WERI-Rb-1 (cell line): ENCODE measurements around the gene SHOX.

Experiments used
- DNase-seq: peaks from one replicate; pipeline ENCODE4 v3.0.0-alpha.2; 2020
- H3K27ac ChIP-seq: fragments of 250-450 bp; sonication (Bioruptor Pico); 2 replicates; pipeline ENCODE4 v1.5.1; 2020; ENCODE audit warnings: mild to moderate bottlenecking, moderate library complexity
- H3K27me3 ChIP-seq: fragments of 250-450 bp; sonication (Bioruptor Pico); 2 replicates; pipeline ENCODE4 v1.5.1; 2021; ENCODE audit warnings: mild to moderate bottlenecking, low read depth, moderate library complexity; ENCODE audit not compliant: insufficient read depth, severe bottlenecking
- H3K36me3 ChIP-seq: fragments of 250-450 bp; sonication (Bioruptor Pico); 2 replicates; pipeline ENCODE4 v1.5.1; 2020; ENCODE audit warnings: mild to moderate bottlenecking, moderate library complexity
- H3K4me3 ChIP-seq: 2 replicates; pipeline ENCODE4 v1.5.1; 2011; ENCODE audit warnings: low read depth, mild to moderate bottlenecking, control low read depth, low read length
- H3K9me3 ChIP-seq: fragments of 250-450 bp; sonication (Bioruptor Pico); 2 replicates; pipeline ENCODE4 v1.5.1; 2021; ENCODE audit warnings: mild to moderate bottlenecking, moderate library complexity; ENCODE audit not compliant: severe bottlenecking
- TF ChIP-seq, protein P1 (sequence below): IDR thresholded peaks from 2 replicates; pipeline ENCODE4 v1.5.1; 2011; ENCODE audit warnings: low read depth, mild to moderate bottlenecking, control low read depth, inconsistent platforms, low read length

Gene SHOX

DNA sequence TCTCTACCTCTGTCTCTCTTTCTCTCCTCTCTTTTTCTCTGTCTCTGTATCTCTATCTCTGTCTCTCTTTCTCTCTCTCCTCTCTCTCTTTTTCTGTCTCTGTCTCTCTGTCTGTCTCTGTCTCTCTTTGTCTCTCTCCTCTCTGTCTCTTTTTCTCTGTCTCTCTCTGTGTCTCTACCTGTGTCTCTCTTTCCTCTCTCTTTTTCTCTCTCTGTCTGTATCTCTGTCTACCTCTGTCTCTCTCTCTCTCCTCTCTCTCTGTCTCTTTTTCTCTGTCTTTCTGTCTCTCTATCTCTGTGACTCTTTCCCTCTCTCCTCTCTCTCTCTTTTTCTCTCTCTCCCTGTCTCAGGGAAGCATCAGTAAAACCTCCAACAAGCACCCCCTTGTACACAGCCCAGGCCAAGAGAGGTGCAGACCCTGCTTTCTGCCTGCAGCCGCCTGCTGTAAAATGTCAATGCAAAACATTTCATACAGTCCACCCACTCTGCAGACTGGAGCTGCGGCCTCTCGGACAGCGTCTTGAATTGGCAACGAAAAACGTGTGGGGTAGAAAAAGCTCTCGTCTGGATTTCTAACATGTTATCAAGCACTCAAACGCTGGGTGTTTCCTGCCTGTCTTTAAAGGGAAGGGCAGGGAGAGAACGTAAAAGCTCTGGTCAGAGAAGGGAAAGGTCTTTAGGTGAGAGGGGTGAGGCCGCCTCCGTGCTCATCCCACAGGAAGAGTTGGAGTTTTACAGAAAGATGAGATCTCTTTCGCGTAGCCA is 3.7 kb upstream of the SHOX start:
- no peak overlapping the region for H3K27ac ChIP-seq
- peaks cover 51% of the 10 kb centered on the region for H3K27me3 ChIP-seq
- TF ChIP-seq, protein P1, sequence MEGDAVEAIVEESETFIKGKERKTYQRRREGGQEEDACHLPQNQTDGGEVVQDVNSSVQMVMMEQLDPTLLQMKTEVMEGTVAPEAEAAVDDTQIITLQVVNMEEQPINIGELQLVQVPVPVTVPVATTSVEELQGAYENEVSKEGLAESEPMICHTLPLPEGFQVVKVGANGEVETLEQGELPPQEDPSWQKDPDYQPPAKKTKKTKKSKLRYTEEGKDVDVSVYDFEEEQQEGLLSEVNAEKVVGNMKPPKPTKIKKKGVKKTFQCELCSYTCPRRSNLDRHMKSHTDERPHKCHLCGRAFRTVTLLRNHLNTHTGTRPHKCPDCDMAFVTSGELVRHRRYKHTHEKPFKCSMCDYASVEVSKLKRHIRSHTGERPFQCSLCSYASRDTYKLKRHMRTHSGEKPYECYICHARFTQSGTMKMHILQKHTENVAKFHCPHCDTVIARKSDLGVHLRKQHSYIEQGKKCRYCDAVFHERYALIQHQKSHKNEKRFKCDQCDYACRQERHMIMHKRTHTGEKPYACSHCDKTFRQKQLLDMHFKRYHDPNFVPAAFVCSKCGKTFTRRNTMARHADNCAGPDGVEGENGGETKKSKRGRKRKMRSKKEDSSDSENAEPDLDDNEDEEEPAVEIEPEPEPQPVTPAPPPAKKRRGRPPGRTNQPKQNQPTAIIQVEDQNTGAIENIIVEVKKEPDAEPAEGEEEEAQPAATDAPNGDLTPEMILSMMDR, result no peak
- no peak for DNase-seq
- H3K9me3 ChIP-seq, result no peaks in the 10 kb centered on the region
- H3K36me3 ChIP-seq, result no peaks in the 10 kb centered on the region
- no peak overlapping the region for H3K4me3 ChIP-seq

DNA sequence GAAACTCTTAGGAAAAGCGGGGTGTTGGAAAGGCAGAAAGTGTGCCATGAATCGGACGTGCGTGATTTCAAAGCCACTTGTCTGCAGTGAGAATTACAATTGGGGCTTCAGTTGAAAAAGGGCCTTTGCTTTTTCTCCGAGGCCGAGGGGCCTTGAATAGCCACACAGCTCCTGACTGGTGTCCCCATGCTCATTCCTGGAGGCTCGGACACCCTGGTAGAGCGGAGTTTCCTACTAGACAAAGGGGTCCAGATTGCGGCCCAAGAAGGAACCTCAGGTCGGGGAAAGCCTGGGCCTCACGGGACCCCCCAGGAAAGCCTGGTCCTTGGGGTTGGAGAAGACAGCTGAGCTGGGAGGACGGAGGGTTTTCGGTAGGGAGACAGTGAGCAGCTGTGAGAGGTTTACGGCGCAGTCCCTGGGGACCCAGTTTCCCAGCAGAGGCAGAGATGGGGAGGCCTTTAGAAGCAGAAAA is 3.0 kb upstream of the SHOX start:
- H3K27me3 ChIP-seq, result peaks cover 55% of the 10 kb centered on the region
- H3K4me3 ChIP-seq, result no peak overlapping the region
- no peak for DNase-seq
- H3K27ac ChIP-seq, result no peak overlapping the region
- TF ChIP-seq, protein P1, result no peak
- no peaks in the 10 kb centered on the region for H3K9me3 ChIP-seq
- H3K36me3 ChIP-seq, result no peaks in the 10 kb centered on the region

DNA sequence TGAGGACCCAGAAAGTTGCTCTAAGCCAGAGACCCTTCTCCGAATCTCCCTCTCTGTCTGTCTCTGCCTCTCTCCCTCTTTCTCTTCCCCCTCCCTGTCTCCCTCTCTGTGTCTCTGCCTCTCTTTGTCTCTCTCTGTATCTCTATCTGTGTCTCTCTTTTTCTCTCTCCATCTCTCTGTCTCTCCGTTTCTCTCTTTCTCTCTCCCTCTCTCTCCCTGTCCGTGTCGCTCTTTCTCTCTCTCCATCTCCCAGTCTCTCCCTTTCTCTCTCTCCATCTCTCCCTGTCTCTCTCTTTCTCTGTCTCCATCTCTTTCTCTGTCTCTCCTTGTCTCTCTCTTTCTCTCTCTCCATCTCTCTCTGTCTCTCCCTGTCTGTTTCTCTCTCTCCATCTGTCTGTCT is 2.6 kb upstream of the SHOX start:
- H3K36me3 ChIP-seq, result no peaks in the 10 kb centered on the region
- H3K9me3 ChIP-seq, result no peaks in the 10 kb centered on the region
- H3K27me3 ChIP-seq, result peaks cover 59% of the 10 kb centered on the region
- H3K27ac ChIP-seq, result no peak overlapping the region
- no peak overlapping the region for H3K4me3 ChIP-seq
- TF ChIP-seq, protein P1, result no peak
- DNase-seq, result no peak

DNA sequence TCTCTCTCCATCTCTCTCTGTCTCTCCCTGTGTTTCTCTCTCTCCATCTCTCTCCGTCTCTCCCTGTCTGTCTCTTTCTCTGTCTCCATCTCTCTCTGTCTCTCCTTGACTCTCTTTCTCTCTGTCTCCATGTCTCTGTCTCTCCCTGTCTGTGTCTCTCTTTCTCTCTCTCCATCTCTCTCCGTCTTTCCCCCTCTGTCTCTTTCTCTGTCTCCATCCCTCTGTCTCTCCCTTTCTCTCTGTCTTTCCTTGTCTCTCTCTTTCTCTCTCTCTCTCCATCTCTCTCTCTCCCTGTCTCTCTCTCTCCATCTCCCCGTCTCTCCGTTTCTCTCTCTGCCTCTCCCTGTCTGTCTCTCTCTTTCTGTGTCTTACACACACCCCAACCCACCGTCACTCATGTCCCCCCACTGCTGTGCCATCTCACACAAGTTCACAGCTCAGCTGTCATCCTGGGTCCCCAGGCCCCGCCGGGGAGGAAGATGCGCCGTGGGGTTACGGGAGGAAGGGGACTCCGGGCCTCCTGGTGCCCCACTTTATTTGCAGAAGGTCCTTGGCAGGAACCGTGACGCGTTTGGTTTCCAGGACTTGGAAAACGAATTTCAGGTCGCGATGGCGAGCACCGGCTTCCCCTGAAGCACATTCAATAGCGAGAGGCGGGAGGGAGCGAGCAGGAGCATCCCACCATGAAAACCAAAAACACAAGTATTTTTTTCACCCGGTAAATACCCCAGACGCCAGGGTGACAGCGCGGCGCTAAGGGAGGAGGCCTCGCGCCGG is 1.2 kb upstream of the SHOX start:
- no peak overlapping the region for H3K27ac ChIP-seq
- no peak for DNase-seq
- H3K27me3 ChIP-seq, result peaks cover 62% of the 10 kb centered on the region
- no peaks in the 10 kb centered on the region for H3K36me3 ChIP-seq
- H3K4me3 ChIP-seq, result no peak overlapping the region
- H3K9me3 ChIP-seq, result no peaks in the 10 kb centered on the region
- TF ChIP-seq, protein P1, result no peak

DNA sequence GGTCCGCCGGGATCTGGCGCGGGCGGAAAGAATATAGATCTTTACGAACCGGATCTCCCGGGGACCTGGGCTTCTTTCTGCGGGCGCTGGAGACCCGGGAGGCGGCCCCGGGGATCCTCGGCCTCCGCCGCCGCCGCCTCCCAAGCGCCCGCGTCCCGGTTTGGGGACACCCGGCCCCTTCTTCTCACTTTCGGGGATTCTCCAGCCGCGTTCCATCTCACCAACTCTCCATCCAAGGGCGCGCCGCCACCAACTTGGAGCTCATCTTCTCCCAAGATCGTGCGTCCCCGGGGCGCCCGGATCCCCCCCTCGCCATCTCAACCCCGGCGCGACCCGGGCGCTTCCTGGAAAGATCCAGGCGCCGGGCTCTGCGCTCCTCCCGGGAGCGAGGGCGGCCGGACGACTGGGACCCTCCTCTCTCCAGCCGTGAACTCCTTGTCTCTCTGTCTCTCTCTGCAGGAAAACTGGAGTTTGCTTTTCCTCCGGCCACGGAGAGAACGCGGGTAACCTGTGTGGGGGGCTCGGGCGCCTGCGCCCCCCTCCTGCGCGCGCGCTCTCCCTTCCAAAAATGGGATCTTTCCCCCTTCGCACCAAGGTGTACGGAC is 482 bp upstream of the SHOX start:
- TF ChIP-seq, protein P1, result no peak
- H3K27me3 ChIP-seq, result peaks cover 69% of the 10 kb centered on the region
- H3K36me3 ChIP-seq, result no peaks in the 10 kb centered on the region
- DNase-seq, result no peak
- no peaks in the 10 kb centered on the region for H3K9me3 ChIP-seq
- H3K27ac ChIP-seq, result no peak overlapping the region
- no peak overlapping the region for H3K4me3 ChIP-seq
